Upper lobe of left lung (tissue), 6 donors: ENCODE results near the gene FSD1. TPM values are rescaled to one million over a fixed set of nuclear protein-coding genes. Genes with fewer than 3 reads are reported as not detected.

ENCODE experiments used
- ATAC-seq, 2 donors: fragments of 200-7000 bp; cut with Tn5 transposase; one replicate each; pipeline ENCODE4 v1.9.1; 2022; ENCODE audit warnings: mild to moderate bottlenecking in 2 of 2, moderate library complexity in 2 of 2; ENCODE audit not compliant: low FRiP score in 2 of 2
- DNase-seq, 2 donors: peaks; one replicate each; pipeline ENCODE4 v3.0.0-alpha.2; 2019 to 2020
- H3K27ac ChIP-seq, 4 donors: fragments of 200-600 bp; sonication (generic); one replicate each; pipeline ENCODE4 v1.5.1; 2016 to 2019
- H3K27me3 ChIP-seq, 4 donors: fragments of 200-600 bp; sonication (generic); one replicate each; pipeline ENCODE4 v1.5.1; 2017 to 2019
- H3K36me3 ChIP-seq, 4 donors: fragments of 200-600 bp; sonication (generic); one replicate each; pipeline ENCODE4 v1.5.1; 2016 to 2019
- H3K4me1 ChIP-seq, 4 donors: fragments of 200-600 bp; sonication (generic); one replicate each; pipeline ENCODE4 v1.5.1; 2018 to 2019
- H3K4me3 ChIP-seq, 4 donors: fragments of 200-600 bp; sonication (generic); one replicate each; pipeline ENCODE4 v1.5.1; 2017 to 2019; ENCODE audit warnings: mild to moderate bottlenecking in 2 of 4, moderate library complexity in 1 of 4
- H3K9me3 ChIP-seq, 4 donors: fragments of 200-600 bp; sonication (generic); one replicate each; pipeline ENCODE4 v1.5.1; 2018 to 2019
- CTCF ChIP-seq, 6 experiments: fragments of 450-650 bp in 4 of 6; fragments of 200-600 bp in 2 of 6; sonication (generic) in 2 of 6; IDR thresholded peaks; one replicate each; pipeline ENCODE4 v1.5.1; 2016 to 2019; ENCODE audit warnings: antibody characterized with exemption in 6 of 6
- EP300 ChIP-seq, 4 donors: sonication (generic); formaldehyde crosslinking; IDR thresholded peaks; one replicate each; pipeline ENCODE4 v1.5.1; 2017; ENCODE audit warnings: antibody characterized with exemption in 4 of 4, control low read depth in 2 of 4
- POLR2A ChIP-seq, 4 donors: fragments of 450-650 bp; IDR thresholded peaks; one replicate each; pipeline ENCODE4 v1.5.1; 2016 to 2017; ENCODE audit warnings: antibody characterized with exemption in 4 of 4, mild to moderate bottlenecking in 2 of 4
- POLR2AphosphoS5 ChIP-seq, 2 donors: sonication (generic); formaldehyde crosslinking; IDR thresholded peaks; one replicate each; pipeline ENCODE4 v1.5.1; 2017; ENCODE audit warnings: antibody characterized with exemption in 2 of 2
- WGBS, 2 donors: methylation state at CpG; one replicate each; pipeline ENCODE4 v1.1.5; 2017 to 2018; 5-methylcytosine and 5-hydroxymethylcytosine counted together
- total RNA-seq, 6 donors: library from RNA; depleted of rRNA in 4 of 6; stranded (reverse); fragments of >200 nt in 4 of 6; gene quantifications; one replicate each; pipeline versions ENCODE4 v1.1.0 to v1.2.1, GENCODE V29; 2016 to 2021
- donor health status: DM: no; HTN: no; CAD: no; lungs with moderate emphysema.
- donor health status: DM: no; HTN: yes; CAD: no; lungs with severe emphysema.

FSD1 gene
- total RNA-seq, 6 donors from 2014 or later: 0.54 to 2.1 (median 0.82) TPM

DNA sequence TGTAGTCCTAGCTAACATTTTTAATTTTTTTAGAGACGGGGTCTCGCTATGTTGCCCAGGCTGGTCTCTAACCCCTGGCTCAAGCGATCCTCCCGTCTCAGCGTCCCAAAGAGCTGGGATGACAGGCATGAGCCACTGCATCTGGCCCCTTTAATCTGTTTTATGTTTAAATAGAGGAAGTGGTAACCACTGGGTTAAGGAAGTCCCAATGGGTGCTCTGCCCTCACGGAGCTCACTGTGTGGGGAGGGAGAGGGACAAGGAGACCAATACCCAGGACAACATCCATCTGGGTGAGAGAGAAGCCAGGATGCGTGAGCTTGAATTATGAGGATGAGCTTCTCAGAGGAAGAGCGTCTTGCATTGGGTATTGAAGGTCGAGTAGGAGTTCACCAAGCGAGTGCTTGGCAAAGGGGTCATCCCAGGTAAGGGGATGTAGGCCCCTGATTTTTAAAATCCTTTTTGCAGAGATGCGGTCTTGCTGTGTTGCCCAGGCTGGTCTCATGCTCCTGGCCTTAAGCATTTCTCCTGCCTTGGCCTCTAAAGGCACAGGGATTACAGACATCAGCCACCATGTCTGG lies 43.7 kb upstream of the FSD1 start:
- peaks cover 26 to 96% (median 81%) of the 10 kb centered on the region in 4 donors for H3K36me3 ChIP-seq

DNA sequence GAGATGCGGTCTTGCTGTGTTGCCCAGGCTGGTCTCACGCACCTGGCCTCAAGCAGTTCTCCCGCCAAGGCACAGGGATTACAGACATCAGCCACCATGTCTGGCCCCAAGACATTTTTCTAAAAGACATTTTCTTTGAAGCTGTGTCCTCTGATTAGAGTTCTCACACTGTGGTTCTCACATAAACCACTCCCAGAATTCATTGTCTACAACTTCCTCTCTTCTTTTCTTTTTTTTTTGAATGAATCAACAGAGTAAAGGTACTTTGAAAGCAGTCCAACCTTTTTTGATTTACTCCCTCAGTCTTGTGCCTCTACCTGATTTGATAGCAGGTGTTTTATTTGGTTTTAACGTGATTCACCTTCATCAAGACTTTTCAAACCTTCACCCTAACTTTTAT lies 39.6 kb upstream of the FSD1 start:
- WGBS, 2 donors: 67% methylated on average over 4 of the region's 4 CpGs
- no peak for TF ChIP-seq EP300 (IDR thresholded peaks at IDR 0.05)
- TF ChIP-seq POLR2AphosphoS5 (IDR thresholded peaks at IDR 0.05): no peak
- TF ChIP-seq CTCF (IDR thresholded peaks at IDR 0.05): no peak
- no peak for TF ChIP-seq POLR2A (IDR thresholded peaks at IDR 0.05)
- Histone ChIP-seq H3K4me3 (no peak overlapping the region), H3K36me3 (peaks cover 26 to 91% (median 73%) of the 10 kb centered on the region in 4 donors), H3K27ac (no peak overlapping the region), H3K9me3 (no peaks in the 10 kb centered on the region), H3K27me3 (no peaks in the 10 kb centered on the region), H3K4me1 (no peaks in the 10 kb centered on the region)
- ATAC-seq (no peak), DNase-seq (no peak)

More for the DNA sequence above, 43.7 kb upstream of the FSD1 start:
- WGBS, 2 donors: 89 to 90% methylated on average over 11 of the region's 11 CpGs
- no peak for DNase-seq
- Histone ChIP-seq H3K4me3 (no peak overlapping the region), H3K27ac (no peak overlapping the region), H3K9me3 (peaks cover 0 to 6% (median 0%) of the 10 kb centered on the region in 4 donors), H3K4me1 (no peaks in the 10 kb centered on the region), H3K27me3 (no peaks in the 10 kb centered on the region)
- TF ChIP-seq EP300 (IDR thresholded peaks at IDR 0.05): no peak
- no peak for TF ChIP-seq CTCF (IDR thresholded peaks at IDR 0.05)
- TF ChIP-seq POLR2A (IDR thresholded peaks at IDR 0.05): no peak
- TF ChIP-seq POLR2AphosphoS5 (IDR thresholded peaks at IDR 0.05): no peak
- peak in 1 of 2 donors; percentile 40 for ATAC-seq

GRCh38 chr19:4266253-4267000 lies 38.0 kb upstream of the FSD1 start:
- TF ChIP-seq CTCF (IDR thresholded peaks at IDR 0.05): no peak
- TF ChIP-seq EP300 (IDR thresholded peaks at IDR 0.05): no peak
- TF ChIP-seq POLR2A (IDR thresholded peaks at IDR 0.05): no peak
- TF ChIP-seq POLR2AphosphoS5 (IDR thresholded peaks at IDR 0.05): no peak
- Histone ChIP-seq H3K27ac (no peak overlapping the region), H3K4me3 (no peak overlapping the region), H3K36me3 (peaks cover 26 to 86% (median 60%) of the 10 kb centered on the region in 4 donors), H3K27me3 (no peaks in the 10 kb centered on the region), H3K4me1 (no peaks in the 10 kb centered on the region), H3K9me3 (no peaks in the 10 kb centered on the region)
- DNase-seq: no peak
- WGBS, 2 donors: 88 to 95% methylated on average over 18 of the region's 18 CpGs
- no peak for ATAC-seq

GRCh38 chr19:4267101-4267900 lies 37.1 kb upstream of the FSD1 start:
- H3K36me3 ChIP-seq: peaks cover 22 to 84% (median 54%) of the 10 kb centered on the region in 4 donors
- WGBS, 2 donors: 45 to 52% methylated on average over 15 to 21 of the region's 21 CpGs
- ATAC-seq (peak; percentile 67 to 81), DNase-seq (peak; percentile 37 to 83)
- H3K4me3 ChIP-seq: no peak overlapping the region
- H3K9me3 ChIP-seq: no peaks in the 10 kb centered on the region
- no peaks in the 10 kb centered on the region for H3K27me3 ChIP-seq
- H3K27ac ChIP-seq: no peak overlapping the region
- H3K4me1 ChIP-seq: no peaks in the 10 kb centered on the region
- TF ChIP-seq CTCF (IDR thresholded peaks at IDR 0.05): peak; percentile 40 to 90 (median 73)
- no peak for TF ChIP-seq POLR2AphosphoS5 (IDR thresholded peaks at IDR 0.05)
